ENCODE measurements around the gene AOPEP. TPM values are rescaled to one million over a fixed set of nuclear protein-coding genes. Genes with fewer than 3 reads are reported as not detected.

Gene AOPEP
- polyA plus RNA-seq, 1 experiment: 40.0 TPM

DNA sequence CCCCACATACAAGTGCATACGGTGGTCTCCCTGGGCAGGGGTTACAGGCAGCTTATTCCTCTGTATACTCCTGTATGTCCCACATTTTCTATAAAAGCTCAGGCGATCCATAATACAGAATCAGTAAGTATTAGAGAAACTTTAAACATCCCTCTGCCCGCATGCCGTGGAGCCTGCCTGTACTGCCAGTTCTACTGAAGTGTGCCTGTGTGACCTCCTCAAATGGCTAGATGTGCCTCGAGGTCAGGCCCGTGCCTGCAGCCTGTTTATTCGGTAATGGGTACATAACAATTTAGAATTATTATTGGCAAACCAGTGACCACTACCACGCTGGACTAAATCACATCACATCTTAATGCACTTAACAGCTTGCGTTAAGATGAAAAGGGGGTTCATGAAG is 400.2 kb downstream of the AOPEP start:
- Histone ChIP-seq H3K27ac (ENCODE audit: low read depth, low read length) (no peak overlapping the region), H3K27me3 (ENCODE audit: control insufficient read depth, insufficient read depth, low read length) (no peaks in the 10 kb centered on the region), H3K9me3 (ENCODE audit: control insufficient read depth, insufficient read depth, low read length) (no peaks in the 10 kb centered on the region), H3K4me3 (ENCODE audit: low read depth, low read length) (no peak overlapping the region)
- ChIA-PET POLR2A (no interaction called here), CTCF (interaction anchor here (0.6 to 9.0 kb wide), 27 partner anchors 9 to 459 kb away, joined by 3 to 238 read pairs (median 6); no protein-coding TSS in a partner anchor)
- DNase-seq (ENCODE audit: low read depth, low spot score): no peak
- TF ChIP-seq, protein P1, sequence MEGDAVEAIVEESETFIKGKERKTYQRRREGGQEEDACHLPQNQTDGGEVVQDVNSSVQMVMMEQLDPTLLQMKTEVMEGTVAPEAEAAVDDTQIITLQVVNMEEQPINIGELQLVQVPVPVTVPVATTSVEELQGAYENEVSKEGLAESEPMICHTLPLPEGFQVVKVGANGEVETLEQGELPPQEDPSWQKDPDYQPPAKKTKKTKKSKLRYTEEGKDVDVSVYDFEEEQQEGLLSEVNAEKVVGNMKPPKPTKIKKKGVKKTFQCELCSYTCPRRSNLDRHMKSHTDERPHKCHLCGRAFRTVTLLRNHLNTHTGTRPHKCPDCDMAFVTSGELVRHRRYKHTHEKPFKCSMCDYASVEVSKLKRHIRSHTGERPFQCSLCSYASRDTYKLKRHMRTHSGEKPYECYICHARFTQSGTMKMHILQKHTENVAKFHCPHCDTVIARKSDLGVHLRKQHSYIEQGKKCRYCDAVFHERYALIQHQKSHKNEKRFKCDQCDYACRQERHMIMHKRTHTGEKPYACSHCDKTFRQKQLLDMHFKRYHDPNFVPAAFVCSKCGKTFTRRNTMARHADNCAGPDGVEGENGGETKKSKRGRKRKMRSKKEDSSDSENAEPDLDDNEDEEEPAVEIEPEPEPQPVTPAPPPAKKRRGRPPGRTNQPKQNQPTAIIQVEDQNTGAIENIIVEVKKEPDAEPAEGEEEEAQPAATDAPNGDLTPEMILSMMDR (IDR thresholded peaks at IDR 0.05; ENCODE audit: low read depth, low read length): no peak

DNA sequence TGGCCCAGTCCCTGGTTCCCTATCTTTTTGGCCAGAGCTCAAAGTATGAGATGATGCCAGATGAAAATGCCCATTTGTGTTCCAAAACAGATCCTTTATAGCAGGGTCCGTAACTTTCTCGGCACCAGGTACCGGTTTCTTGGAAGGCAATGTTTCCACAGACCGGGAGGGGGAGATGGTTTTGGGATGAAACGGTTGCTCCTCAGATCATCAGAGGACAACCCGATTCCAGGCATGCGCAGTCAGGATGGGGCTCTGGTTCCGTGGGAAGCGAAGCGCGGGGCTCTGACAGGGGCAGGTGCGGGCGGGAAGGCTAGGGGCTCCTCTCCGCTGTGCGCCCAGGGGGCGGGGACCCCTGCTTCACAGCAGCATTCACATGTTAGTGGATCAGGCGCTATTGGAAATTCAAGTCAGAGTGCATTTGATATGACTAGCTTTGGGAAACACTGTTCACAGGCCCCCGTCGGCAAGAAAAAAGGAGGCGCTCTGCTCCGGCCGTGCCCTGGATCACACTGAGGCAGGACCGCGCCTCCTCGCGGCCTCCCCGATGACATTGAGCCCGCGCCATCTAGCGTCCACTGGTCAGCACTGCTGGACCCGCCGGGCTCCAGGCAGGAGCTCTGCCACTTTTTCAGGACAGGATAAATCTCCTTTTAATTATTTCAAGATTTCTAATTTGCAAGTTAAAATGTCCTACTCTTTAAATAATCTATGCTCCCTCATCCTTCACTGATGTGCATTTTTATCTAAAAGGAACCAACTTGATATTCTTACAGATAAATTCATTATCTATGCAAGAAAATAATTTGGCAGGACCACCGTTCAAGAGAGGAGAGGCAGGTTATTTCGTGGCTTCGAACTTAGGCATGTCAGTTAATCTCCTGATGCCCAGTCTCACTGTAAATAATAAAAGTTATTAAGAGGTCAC is 401.0 kb downstream of the AOPEP start:
- POLR2A ChIA-PET: interaction anchor here (1.0 to 1.3 kb wide), 2 partner anchors 102 to 121 kb away, joined by 3 read pairs; no protein-coding TSS in a partner anchor
- peak overlapping the region; percentile 50 for H3K4me3 ChIP-seq (ENCODE audit: low read depth, low read length)
- no peak overlapping the region for H3K27ac ChIP-seq (ENCODE audit: low read depth, low read length)
- DNase-seq (ENCODE audit: low read depth, low spot score): peak; percentile 46
- no peaks in the 10 kb centered on the region for H3K9me3 ChIP-seq (ENCODE audit: control insufficient read depth, insufficient read depth, low read length)
- CTCF ChIA-PET: interaction anchor here (0.5 to 9.0 kb wide), 72 partner anchors 8 to 988 kb away, joined by 3 to 238 read pairs (median 4); no protein-coding TSS in a partner anchor
- TF ChIP-seq, protein P1 (IDR thresholded peaks at IDR 0.05; ENCODE audit: low read depth, low read length): peak; percentile 98
- no peaks in the 10 kb centered on the region for H3K27me3 ChIP-seq (ENCODE audit: control insufficient read depth, insufficient read depth, low read length)

DNA sequence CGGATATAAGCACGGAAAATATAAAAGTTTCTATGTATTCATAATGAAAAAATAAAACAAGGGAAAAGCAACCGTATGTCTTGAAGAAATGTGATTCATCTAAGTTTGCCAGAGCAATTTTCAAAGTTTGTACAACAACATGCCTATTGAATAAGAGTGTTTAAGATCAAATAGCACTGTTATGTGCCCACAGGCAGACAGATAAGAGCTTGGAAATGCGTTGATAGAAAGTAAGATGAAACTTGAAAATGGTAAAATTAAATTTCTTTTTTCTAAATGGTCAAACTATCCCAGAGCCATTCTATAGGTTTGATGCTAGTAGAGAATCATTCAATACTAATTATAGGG is 401.7 kb downstream of the AOPEP start:
- H3K27ac ChIP-seq (ENCODE audit: low read depth, low read length): no peak overlapping the region
- ChIA-PET POLR2A (interaction anchor here (1.0 to 1.3 kb wide), 2 partner anchors 103 to 122 kb away, joined by 3 read pairs; no protein-coding TSS in a partner anchor), CTCF (interaction anchor here (0.5 to 9.0 kb wide), 64 partner anchors 10 to 988 kb away, joined by 3 to 238 read pairs (median 4); no protein-coding TSS in a partner anchor)
- no peaks in the 10 kb centered on the region for H3K9me3 ChIP-seq (ENCODE audit: control insufficient read depth, insufficient read depth, low read length)
- H3K27me3 ChIP-seq (ENCODE audit: control insufficient read depth, insufficient read depth, low read length): no peaks in the 10 kb centered on the region
- TF ChIP-seq, protein P1 (IDR thresholded peaks at IDR 0.05; ENCODE audit: low read depth, low read length): no peak
- H3K4me3 ChIP-seq (ENCODE audit: low read depth, low read length): no peak overlapping the region
- no peak for DNase-seq (ENCODE audit: low read depth, low spot score)

DNA sequence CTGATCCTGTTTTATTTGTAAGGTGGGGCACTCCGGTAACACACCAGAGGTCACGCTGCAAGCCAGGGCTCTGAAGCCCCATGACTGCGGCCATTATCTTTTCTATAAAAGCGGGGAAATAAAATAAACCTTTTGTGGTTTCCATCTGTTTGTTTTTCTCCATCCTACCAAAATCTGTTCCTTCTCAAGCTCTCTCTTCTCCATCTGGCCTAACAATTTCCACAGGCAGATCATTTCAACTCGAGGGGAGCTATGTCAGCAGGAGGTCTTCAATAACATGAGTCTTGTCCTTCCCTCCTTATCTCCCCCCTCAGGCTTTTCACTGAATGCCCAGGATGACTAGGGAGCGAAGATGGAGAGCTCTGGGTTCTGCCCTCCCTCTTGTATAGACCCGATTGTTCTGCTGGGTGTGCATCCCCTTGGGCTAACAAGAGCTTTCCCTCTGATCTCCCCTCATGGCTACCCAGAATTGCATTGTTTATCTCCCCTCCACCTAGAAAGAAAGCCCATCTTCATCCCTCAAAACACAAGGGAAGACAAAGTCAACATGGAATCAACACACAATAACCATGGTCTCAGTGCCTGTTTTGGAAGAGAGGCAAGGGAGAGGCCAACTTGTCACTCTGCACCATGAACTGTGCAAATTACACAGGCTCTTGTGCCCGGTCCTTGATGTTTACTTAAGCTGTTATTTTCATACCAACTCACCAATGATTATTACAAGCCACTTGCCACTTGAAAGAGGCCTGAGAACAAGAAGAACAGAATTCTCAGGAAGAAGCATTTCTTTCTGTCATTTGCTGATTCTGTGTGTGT is 403.2 kb downstream of the AOPEP start:
- TF ChIP-seq, protein P1 (IDR thresholded peaks at IDR 0.05; ENCODE audit: low read depth, low read length): no peak
- POLR2A ChIA-PET: no interaction called here
- no peaks in the 10 kb centered on the region for H3K9me3 ChIP-seq (ENCODE audit: control insufficient read depth, insufficient read depth, low read length)
- CTCF ChIA-PET: interaction anchor here (0.6 to 9.0 kb wide), 19 partner anchors 8 to 1447 kb away, joined by 3 to 238 read pairs (median 6); no protein-coding TSS in a partner anchor
- no peak overlapping the region for H3K27ac ChIP-seq (ENCODE audit: low read depth, low read length)
- H3K4me3 ChIP-seq (ENCODE audit: low read depth, low read length): no peak overlapping the region
- no peaks in the 10 kb centered on the region for H3K27me3 ChIP-seq (ENCODE audit: control insufficient read depth, insufficient read depth, low read length)
- DNase-seq (ENCODE audit: low read depth, low spot score): no peak
